ENCODE data around the gene LCN10.

- TF ChIP-seq CTCF (conservative IDR thresholded peaks at IDR 0.05; ENCODE audit: low read length) (no peak), EZH2phosphoT487 (IDR thresholded peaks at IDR 0.05; ENCODE audit: borderline replicate concordance, low read depth, low read length) (no peak)
Observed at GRCh38 chr9:136759001-136759400, 16.3 kb upstream of the LCN10 start.
